GM15510 (cell line): ENCODE results near the gene UBE2U.

Experiments used
- POLR2A ChIP-seq: IDR thresholded peaks from 3 replicates; pipeline ENCODE4 v1.6.1; 2011; ENCODE audit warnings: borderline replicate concordance; ENCODE audit not compliant: insufficient read length; ENCODE audit errors: extremely low read depth

UBE2U gene

GRCh38 chr1:64223329-64224151 is 20.1 kb downstream of the UBE2U start:
- no peak for TF ChIP-seq POLR2A

DNA sequence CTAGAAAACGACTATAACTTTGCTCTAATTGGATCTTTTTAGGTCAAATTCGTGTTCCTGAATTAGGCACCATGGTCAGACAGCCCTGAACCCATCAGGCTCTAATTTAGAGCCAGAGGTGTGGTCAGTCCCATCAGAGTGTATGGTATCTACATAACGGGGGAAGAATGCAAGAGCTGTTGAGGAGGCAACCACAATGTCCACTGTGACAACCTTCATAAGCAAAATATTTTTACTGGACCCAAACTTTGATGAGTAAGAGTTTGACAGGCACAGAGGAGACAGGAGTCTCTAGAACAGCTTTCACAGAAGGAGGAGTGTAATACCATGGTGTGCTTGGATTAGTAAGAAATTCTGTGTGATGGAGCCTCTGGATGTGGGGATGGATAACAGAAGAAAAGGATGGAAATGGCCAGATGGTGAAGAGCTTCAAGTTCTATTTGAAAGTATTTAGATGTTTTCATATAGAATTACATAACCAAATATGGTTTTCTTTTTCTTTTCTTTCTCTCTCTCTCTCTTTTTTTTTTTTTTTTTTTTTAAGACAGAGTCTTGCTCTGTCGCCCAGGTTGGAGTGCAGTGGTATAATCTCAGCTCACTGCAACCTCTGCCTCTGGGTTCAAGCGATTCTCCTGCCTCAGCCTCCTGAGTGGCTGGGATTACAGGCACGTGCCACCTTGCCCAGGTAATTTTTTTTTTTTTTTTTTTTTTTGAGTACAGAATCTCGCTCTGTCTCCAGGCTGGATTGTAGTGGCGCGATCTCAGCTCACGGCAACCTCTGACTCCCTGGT is 24.9 kb downstream of the UBE2U start:
- TF ChIP-seq POLR2A: no peak

GRCh38 chr1:64229307-64229706 is 25.9 kb downstream of the UBE2U start:
- TF ChIP-seq POLR2A: no peak

GRCh38 chr1:64231153-64231552 is 27.7 kb downstream of the UBE2U start:
- TF ChIP-seq POLR2A: no peak

GRCh38 chr1:64231654-64232053 is 28.2 kb downstream of the UBE2U start:
- TF ChIP-seq POLR2A: no peak

- TF ChIP-seq POLR2A: no peak
These were observed 31.3 kb downstream of the UBE2U start for GRCh38 chr1:64234714-64235113.

- TF ChIP-seq POLR2A: no peak
These were observed 31.8 kb downstream of the UBE2U start for GRCh38 chr1:64235181-64235580.

DNA sequence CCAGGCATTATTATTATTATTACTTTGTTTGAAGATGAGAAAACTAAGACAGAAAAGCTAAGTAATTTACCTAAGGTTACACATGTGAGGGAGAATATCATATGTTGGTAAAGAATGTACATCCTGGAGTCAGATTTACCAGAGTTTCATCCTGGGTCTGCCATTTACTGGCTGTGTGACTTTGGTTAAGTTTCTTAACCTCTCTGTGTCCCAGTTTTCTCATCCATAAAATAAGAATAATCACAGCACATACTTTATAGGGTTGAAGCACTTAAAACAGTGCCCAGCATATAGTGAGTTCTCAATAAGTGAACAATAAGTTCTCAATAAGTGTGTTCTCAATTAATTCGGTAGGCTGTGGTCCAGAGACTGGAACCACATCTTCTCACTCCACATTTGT is 32.5 kb downstream of the UBE2U start:
- no peak for TF ChIP-seq POLR2A

DNA sequence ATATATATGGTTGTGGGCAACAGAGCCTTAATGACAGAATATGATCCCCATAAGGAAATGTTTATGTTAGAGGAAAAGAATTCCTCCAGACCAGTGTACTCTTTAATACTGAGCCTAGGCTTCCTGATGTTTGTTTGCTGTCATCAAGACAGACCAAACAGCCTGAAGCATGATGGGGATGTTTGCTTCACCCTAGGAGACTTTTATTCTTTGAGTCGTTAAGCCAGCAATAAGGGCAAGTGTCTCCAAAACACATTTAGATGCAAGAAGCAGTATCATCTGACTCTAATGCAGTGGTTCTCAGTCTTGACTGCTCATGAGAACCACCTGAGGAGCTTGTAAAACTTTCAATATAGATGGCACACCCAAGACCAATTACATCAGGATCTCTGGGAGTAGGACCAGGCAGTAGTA is 33.1 kb downstream of the UBE2U start:
- no peak for TF ChIP-seq POLR2A

GRCh38 chr1:64240206-64240605 is 36.8 kb downstream of the UBE2U start:
- TF ChIP-seq POLR2A: no peak

- TF ChIP-seq POLR2A: no peak
These were observed 37.6 kb downstream of the UBE2U start for GRCh38 chr1:64241069-64241468.

DNA sequence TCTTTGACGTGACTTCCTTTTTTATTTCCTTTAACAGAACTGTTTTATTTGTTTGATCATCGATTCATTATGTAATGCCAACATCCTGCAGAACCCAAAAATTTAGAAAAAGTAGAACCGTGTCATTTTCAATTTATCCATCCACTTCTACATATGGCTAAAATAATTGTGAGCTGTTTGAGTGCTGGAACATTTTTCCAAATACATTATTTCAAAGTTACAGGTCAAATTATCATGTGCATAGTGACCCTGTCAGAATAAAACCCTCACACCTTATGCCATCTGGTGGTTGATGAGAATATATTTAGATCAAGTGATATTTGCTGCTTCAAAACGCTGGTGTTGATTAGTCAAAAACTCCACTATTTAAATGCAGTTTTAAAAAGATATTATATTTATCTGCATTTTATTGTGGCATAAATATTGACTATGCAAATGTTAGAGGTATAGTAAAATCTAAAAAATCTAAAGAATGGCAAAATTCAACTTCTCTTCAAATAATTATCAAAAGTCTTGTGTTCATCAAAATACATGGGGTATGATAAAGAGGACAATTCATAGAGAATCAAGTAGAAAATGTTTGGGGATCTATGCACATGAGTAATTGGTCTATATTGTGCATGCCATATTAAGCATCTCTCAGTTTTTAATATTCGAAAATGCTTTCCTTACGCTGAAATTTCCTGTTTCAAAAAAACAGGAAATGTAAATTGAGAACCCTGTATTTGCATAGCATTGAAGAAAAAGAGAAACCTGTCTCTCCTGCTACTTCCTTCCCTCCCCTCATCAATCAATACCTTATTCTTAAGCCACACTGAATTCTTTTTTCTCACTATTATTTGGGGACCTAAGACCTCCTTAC is 39.7 kb downstream of the UBE2U start:
- no peak for TF ChIP-seq POLR2A

DNA sequence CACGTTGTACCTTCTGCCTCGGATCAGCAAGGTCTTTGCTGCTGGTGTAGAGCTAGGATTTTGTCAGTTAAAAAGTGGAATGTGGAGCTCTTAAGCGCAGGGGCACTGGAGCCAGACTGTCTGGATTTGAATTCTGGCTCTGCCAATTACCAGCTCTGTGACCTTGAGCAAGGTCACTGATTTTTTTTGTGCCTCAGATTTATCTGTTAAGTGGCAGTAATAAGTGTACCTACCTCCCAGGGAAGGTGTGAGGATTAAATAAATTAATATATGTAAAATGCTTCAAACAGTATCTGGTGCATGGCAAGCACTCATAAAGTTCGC is 40.3 kb downstream of the UBE2U start:
- no peak for TF ChIP-seq POLR2A

GRCh38 chr1:64245495-64245894 is 42.1 kb downstream of the UBE2U start:
- TF ChIP-seq POLR2A: no peak
